Measurements from ENCODE around the gene RASA3.
"Not testable (repeated sequence)": the region's sequence is repeated elsewhere in the genome, so short reads cannot be mapped to it uniquely, and the experiment has no call there.

The RASA3 gene

DNA sequence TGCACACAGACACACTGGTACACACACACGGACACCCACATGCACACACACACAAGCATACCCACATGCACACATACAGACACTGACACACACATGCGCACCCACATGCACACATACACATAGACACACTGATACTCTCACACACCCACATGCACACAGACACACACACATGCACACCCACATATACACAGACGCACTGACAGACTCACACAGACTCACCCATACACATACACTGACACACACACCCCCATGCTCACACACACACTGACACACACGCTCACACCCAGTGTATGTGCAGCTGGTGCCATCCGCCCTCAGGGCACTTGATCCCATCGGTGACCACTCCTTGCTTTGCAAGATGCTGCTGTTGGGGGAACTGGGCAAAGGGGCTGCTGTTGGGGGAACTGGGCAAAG lies 9.7 kb upstream of the RASA3 start:
- no peak for DNase-seq (ENCODE audit: low spot score)

DNA sequence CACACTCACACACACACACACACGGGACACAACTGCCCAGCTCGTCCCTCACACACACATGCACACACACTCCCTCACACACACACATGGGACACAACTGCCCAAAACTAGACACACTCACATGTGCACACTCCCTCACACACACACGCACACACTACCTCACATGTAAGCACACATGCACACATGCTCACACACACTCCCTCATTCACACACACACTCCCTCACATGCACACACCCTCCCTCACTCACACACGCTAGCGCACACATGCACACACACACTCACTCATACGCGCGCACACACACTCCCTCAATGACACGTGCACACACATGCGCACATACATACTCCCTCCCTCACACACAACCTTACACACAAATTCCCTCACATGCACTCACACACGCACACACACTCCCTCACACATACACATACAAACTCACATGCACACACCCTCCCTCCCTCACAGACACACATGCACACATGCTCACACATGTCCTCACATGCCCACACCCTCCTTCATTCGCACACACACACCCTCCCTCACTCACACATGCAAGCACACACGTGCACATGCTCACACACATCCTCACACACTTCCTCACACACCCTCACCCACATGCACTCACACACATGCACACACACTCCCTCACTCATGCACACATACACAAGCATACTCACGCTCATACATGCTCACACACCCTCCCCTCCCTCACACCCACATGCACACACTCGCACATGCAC lies 9.0 kb upstream of the RASA3 start:
- no peak for DNase-seq (ENCODE audit: low spot score)

- DNase-seq (ENCODE audit: low spot score), result no peak
Observed at GRCh38 chr13:114140906-114141250, 8.5 kb upstream of the RASA3 start.

DNA sequence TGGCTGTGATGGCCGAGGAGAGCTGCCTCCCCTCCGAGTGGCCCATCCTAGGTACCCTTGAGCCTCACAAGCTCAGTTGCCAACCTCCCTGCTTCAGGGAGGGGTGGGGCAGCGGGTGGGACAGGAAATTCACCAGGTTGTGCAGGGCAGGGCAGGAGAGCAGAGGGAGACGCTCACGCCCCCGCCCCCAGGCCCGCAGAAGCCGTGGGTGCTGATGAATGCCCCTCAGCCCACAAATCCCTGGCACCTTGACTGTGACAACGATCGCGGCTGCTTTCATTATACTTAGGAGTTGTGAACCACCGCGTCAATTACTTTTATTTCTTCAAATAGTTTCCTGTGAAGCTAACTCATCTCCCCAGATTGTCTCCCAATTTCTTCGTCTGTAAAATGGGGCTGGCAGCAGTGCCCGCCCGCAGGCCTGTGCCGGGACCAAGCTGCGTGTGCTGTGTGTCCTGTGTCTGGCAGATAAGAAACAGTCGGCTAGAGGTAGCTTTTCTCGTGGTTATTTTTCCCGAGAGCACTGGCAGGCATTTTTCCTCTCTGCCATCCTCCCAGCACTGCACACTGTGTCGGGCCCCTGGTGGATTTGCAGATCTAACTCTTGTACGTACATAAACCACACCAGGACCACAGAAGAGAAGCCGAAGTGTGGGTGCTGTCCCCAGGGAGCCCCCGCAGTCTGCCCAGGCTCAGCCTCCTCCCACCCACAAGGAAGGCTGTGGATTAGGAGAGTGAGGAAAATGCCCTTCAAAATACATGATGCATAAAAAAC lies 7.9 kb upstream of the RASA3 start:
- no peak for DNase-seq (ENCODE audit: low spot score)

DNA sequence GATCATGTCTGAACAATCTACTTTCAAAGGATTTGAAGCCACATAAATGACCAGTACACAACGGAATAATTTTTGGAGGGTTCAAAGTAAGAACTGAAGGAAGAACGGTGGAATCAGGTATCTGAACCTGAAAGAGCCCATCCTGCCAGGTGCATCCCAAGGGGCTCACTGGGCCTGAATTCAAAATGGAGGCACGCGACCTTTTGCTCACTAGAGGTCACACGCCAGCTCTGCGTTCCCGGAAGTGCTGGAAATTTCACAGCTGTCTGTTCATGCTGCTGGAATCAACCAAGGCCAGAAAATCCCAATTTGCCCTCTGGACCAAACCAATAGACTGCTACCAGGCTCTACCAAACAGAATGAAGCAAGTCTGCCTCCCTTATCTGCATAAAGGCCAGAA lies 4.2 kb upstream of the RASA3 start:
- no peak for DNase-seq (ENCODE audit: low spot score)

- DNase-seq (ENCODE audit: low spot score), result no peak
Observed at GRCh38 chr13:114135731-114136171, 3.3 kb upstream of the RASA3 start.

DNA sequence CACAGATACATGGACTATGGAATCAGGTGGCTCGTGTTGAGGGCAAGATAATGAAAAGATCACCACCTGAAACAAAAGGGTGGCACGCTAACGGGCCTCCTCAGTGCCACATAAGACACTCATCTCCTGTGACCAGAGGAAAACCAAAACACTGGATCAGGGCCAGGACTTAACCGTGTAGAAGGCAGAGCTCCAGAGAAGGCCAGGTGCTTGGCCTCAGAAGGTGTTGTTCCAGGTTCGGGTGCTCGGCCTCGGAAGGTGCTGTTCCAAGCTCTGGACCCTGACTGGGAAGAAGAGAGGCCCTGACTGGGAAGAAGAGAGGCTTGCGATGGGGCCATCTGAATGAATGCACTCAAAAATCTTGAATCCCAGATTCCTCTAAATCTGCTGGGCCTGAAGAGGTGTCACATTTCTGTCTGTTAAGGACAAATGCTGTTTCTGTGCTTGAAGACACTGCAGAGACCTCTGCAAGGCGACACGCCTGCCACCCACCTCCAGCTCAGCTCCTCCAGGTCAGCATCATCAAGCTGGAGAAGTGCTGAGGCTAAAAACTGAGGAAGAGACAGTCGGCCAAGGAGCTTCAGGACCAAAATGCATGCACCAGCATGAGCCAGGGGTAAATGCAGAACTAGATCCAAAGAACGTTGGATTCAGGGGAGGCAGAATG lies 2.7 kb upstream of the RASA3 start:
- no peak for DNase-seq (ENCODE audit: low spot score)

DNA sequence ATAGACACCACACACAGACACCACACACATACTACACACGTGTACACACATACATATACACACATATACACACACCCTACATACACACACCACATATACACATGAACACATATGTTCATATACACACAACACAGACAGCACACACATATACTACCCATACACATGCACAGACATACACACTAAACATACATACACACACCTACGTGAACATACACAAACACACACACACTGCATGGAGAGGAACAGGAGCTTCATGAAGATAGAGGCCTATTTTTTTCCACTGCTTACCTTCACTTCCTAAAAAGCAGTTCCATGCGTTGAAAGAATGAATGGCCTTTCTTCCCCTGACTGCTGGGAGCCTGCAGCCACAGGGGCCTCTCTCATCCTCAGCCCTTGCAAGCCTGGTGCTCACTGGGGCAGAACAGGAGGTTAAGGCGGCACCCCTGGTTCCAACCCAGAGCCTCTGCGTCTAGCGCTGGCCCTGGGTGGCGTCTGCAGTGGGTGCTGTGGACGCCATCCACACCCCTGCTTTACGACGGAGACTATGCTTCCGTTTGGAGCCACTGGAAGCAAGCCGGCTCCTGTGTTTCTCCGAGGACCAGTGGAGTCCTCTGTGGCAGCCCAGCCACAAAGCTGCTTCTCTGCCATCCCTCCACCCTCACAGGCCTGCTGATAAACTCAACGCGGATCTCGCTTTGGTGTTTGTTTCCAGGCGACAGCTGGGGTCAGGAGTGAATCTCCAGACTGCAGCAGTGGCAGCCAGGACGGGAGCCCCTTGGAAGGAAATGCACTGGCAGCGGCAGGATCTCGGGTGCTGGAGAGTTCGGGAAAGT lies 1.9 kb upstream of the RASA3 start:
- no peak for DNase-seq (ENCODE audit: low spot score)

DNA sequence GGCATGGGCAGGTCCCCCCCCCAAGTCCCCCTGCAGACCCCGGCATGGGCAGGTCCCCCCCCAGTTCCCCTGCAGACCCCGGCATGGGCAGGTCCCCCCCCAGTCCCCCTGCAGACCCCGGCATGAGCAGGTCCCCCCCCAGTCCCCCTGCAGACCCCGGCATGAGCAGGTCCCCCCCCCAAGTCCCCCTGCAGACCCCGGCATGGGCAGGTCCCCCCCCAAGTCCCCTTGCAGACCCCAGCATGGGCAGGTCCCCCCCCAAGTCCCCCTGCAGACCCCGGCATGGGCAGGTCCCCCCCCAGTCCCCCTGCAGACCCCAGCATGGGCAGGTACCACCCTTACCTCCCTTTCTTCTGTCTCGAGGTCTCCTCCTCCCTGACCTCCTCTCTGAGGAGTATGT lies 1.1 kb upstream of the RASA3 start:
- not testable (repeated sequence) for DNase-seq (ENCODE audit: low spot score)

DNA sequence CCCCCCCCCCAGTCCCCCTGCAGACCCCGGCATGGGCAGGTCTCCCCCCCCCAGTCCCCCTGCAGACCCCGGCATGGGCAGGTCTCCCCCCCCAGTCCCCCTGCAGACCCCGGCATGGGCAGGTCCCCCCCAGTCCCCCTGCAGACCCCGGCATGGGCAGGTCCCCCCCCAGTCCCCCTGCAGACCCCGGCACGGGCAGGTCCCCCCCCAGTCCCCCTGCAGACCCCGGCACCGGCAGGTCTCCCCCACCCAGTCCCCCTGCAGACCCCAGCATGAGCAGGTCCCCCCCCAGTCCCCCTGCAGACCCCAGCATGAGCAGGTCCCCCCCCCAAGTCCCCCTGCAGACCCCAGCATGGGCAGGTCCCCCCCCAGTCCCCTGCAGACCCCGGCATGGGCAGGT lies 703 bp upstream of the RASA3 start:
- DNase-seq (ENCODE audit: low spot score), result not testable (repeated sequence)

- DNase-seq (ENCODE audit: low spot score), result no peak
Observed at GRCh38 chr13:114131583-114132418, 622 bp downstream of the RASA3 start.

- peak; percentile 83 for DNase-seq (ENCODE audit: low spot score)
Observed at GRCh38 chr13:114130837-114131582, 1.4 kb downstream of the RASA3 start.

DNA sequence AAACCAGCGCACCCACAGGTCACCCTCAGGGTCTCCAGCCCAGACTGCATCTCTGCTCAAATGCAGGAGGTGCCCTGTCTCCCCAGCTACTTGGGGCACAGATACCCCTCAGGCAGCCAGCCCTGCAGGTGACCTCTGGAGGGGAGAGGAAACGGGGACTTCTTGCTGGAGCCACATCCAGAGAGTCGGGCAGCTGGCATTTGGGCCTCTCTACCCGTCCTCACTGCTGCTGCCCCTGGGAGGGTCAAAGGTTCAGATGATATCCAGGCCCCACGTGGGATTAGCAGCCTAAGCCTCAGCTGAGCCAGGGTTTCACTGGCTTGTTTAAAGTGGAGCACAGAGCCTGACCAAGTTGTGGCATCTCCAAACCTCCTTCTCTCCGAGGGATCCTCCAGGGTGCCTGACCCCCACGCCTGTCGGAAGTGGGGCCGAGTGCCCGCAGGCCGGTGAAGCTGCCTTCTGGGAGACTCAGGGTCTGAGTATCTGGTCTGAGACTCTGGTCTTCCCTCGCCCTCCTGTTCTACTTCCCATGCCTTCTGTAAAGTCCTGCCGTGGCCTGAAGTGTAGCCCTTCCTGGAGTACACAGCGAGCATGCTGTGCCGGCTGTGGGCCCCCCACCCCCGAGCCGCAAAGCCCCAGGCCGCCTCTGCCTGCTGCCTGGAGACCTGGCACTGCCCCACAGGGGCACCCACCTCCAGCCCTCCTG lies 2.1 kb downstream of the RASA3 start:
- no peak for DNase-seq (ENCODE audit: low spot score)

- DNase-seq (ENCODE audit: low spot score), result no peak
Observed at GRCh38 chr13:114129649-114130062, 2.8 kb downstream of the RASA3 start.

- DNase-seq (ENCODE audit: low spot score), result peak; percentile 70
Observed at GRCh38 chr13:114128624-114129522, 3.5 kb downstream of the RASA3 start.

DNA sequence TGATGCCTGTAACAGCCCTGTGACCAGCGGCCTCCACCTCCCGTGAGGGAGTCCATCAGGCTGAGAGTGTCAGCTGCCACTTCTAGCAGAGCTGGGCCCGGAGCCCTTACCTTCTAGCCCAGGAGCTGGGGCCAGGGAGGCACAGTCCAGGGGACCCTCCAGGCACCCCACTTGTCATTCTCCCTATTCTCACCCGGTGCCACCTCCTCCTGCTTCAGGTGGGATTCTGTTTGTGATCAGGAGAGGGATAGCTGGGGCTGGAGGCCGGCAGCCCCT lies 4.1 kb downstream of the RASA3 start:
- DNase-seq (ENCODE audit: low spot score), result no peak

DNA sequence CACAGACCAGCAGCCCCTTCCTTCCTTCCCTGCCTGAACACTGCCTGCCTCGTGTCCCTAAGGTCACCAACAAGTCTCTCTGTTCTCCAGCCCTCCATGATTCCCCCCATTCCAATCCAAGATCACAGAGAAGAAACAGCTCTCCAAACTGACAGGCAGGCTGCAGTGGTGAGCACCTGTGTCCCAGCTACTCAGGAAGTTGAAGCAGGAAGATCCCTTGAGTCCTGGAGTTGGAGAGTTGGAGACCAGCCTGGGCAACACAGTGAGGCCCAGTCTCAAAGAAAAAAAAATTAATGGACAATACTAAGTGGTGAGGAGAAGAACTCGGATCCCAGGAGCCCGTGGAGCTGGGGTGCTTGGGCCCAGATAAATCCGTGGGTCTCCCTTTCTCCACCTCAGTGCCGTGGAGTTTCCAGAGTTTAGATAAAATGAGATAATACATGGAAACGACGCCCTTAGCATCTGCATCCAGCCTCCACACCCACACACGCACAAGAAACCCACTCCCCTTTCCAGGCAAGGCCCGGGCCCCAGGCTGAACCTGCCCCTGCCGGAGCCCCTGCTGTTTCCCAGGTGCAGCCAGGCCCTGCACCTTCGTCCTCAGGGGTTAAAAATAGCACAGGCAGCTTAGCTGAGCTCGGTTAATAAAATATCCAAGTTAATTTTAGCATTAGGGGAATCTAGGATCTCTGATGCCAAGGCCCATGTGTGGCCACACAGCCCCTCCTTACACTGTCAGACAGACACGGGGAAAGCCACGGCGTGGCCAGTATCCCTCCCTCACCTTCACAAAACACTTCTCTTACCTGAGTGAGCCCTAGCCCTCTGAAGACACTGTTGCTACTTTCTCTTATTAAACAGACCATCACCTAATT lies 4.7 kb downstream of the RASA3 start:
- DNase-seq (ENCODE audit: low spot score), result no peak

Measured in SW480 (cell line).